Hypothalamus (tissue), 51 donors: Measurements from ENCODE around the gene MS4A6E.

Experiments used
- DNase-seq, 51 donors: peaks; one replicate each; lab custom pipeline; 2025; lab: John Stamatoyannopoulos, UW

MS4A6E gene

GRCh38 chr11:60371854-60372253 is 44.8 kb downstream of the MS4A6E start:
- DNase-seq, result no peak

GRCh38 chr11:60372767-60373166 is 45.7 kb downstream of the MS4A6E start:
- no peak for DNase-seq

DNA sequence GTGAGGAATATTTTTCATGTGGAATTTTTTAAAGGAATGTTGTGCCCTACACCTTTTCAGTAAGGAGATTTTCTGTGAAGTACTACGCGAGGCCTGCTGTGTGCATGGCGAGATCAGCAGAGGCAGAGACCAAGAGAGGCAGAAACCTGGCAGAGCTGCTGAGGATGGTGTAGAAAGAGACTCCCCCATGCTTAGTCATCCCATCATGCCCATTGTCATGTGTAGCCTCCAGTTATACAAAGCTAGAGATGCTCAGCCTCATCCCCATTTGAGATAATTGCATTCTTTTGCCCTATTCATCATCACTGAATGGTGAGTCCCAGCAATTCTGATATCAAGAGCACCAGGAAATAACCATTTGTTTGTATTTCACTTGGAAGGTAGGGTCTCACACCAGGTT is 48.3 kb downstream of the MS4A6E start:
- DNase-seq, result no peak

DNA sequence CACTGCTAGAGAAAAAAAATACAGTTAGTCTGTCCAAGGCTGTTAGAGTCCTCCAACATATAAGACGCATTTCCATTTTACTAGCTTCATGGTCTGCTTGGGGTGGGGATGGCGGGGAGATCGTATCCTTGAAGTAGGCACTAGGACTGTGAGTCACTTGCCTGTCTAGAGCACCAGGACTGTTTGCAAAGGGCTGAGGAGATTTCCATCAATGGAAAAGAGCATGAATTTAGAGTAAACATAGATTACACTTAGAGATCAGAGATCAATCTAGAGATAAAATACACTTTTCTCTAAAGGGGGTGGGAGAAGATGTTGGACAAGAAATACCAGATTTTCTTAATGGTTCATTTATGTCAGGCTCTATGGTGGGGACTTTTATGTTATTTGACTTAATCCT is 49.5 kb downstream of the MS4A6E start:
- DNase-seq, result no peak

- peak in 23 of 51 donors; percentile 0 to 37 (median 10) for DNase-seq
Measured at GRCh38 chr11:60377401-60378136, 50.5 kb downstream of the MS4A6E start.

DNA sequence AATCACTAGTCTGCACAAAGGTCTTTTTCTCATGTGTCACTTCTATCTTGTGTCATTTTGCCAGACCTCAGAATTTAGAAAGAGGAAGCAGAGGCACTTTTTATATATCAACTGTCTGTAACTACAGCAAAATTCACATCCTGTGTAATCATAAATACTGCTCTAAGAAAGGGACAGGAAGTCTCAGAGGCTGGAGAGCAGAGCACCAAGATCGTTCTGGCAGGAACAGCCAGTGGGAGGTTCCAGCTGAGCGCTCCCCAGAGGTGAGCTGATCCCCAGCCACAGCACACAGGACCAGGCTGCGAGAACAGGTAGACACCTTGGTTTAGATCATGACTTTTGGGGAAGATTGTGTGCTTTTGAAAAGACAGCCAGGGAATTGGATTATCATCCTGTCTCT is 51.3 kb downstream of the MS4A6E start, which contains the start of gene MS4A7:
Gene MS4A7, plus strand, starts transcription at position 179 of the 400 bp plus-strand sequence. CDS start 4,610 bp downstream, outside the sequence.
- DNase-seq, result peak in 6 of 51 donors; percentile 1 to 27 (median 10)

DNA sequence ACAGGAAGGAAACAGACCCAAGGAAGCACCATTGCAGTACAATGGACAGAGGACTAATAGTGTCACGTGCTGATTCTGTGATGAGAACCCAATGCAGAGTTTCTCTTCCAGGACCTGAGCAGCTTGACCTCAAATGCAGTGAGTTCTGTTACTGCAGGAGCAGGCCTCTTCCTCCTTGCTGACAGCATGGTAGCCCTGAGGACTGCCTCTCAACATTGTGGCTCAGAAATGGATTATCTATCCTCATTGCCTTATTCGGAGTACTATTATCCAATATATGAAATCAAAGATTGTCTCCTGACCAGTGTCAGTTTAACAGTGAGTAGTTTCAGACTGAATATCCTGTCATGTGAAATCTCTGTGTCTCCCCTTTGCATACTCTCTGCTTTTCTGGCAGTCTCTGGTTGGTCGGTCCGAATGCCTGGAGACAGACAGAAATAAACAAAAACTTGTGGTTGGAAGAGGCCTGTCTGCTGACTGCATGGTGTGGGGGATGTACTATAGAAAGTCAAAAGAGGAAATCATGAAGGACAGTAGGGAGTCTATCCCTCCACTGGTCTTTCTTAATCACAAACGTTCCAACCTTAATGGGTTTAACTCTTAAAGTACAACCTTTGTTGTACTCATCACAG is 62.3 kb downstream of the MS4A6E start:
- no peak for DNase-seq

DNA sequence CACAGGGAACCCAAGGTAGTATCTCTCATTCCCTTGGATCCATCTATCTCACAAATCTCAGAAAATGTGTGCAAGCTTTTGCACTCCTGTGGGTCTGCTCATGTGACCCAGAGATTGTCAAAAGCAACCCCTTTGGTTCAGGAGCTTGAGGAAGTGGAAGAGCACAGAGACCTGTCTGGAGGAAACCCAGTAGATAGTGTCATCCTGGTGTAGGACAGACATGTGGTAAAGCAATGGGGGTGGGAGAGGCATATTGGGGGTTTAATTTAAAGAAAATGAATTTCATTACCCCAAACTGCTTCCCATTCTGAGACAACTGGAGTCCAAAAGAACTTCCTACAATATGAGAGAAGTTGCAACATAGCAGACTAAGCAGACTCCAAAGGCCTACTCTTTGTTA is 63.4 kb downstream of the MS4A6E start:
- no peak for DNase-seq
